Activated T-cell treated with anti-CD3 and anti-CD28 coated beads, Interleukin-2, amount 50 U/mL, for 72 hours (primary cell): ENCODE data around the gene SETD3. TPM values are rescaled to one million over a fixed set of nuclear protein-coding genes. Genes with fewer than 3 reads are reported as not detected.

Source experiments
- total RNA-seq, 2 donors: library from RNA; stranded (reverse); gene quantifications; one replicate each; pipeline ENCODE4 v1.2.3, GENCODE V29; 2022

The SETD3 gene
- total RNA-seq, 2 donors from 2014 or later: 48.0 to 49.6 TPM

Other genes starting within 250 kb of the SETD3 start
- 10 to 100 TPM; 54.4 to 58.0 TPM for gene BCL11B, start 208.7 kb downstream of the SETD3 start, total RNA-seq
- 10 to 100 TPM; 86.1 to 88.5 TPM for gene CCNK, start 550 bp upstream of the SETD3 start, total RNA-seq
- gene CCDC85C, start 123.3 kb upstream of the SETD3 start, total RNA-seq: 10 to 100 TPM; 10.1 to 11.3 TPM
- gene HHIPL1, start 164.3 kb upstream of the SETD3 start, total RNA-seq: under 1 TPM; 0.39 to 0.58 TPM
- under 1 TPM; 0.09 to 0.10 TPM for gene CYP46A1, start 203.4 kb upstream of the SETD3 start, total RNA-seq